ENCODE results near the gene CDH22. TPM values are rescaled to one million over a fixed set of nuclear protein-coding genes. Genes with fewer than 3 reads are reported as not detected.

Gene CDH22
- total and polyA plus RNA-seq, 2 donors (not counting 1 experiment from before 2014, with no cell fraction given): not detected

- TF ChIP-seq CTCF (IDR thresholded peaks at IDR 0.05): no peak
- no peak for TF ChIP-seq EZH2 (IDR thresholded peaks at IDR 0.05; ENCODE audit: borderline replicate concordance, insufficient read depth, low read depth, low read length, poor library complexity, severe bottlenecking)
- H3K9me3 Mint-ChIP-seq (ENCODE audit: insufficient read depth): no peaks in the 10 kb centered on the region
- DNase-seq: no peak
- no peak for ATAC-seq (ENCODE audit: low read depth)
- ChIA-PET POLR2A (no interaction called here), CTCF (no interaction called here)
- H3K27ac Mint-ChIP-seq: no peak overlapping the region
- no peaks in the 10 kb centered on the region for H3K4me1 ChIP-seq (ENCODE audit: control insufficient read depth in 2 of 2, insufficient read depth in 2 of 2, low read length in 2 of 2)
- H3K27me3 Mint-ChIP-seq: peaks cover 45% of the 10 kb centered on the region
- H2AFZ ChIP-seq (ENCODE audit: insufficient read depth, low read depth, low read length, poor library complexity, severe bottlenecking): no peak overlapping the region
- no peaks in the 10 kb centered on the region for H3K79me2 ChIP-seq (ENCODE audit: control insufficient read depth, insufficient read depth, low read length)
- peaks cover 8% of the 10 kb centered on the region for H3K4me1 Mint-ChIP-seq
- H3K9me3 ChIP-seq (ENCODE audit: control extremely low read depth in 1 of 3, control insufficient read depth in 2 of 3, insufficient read depth in 1 of 3, low read length in 2 of 3): no peaks in the 10 kb centered on the region
- no peaks in the 10 kb centered on the region for H3K36me3 ChIP-seq (replicated peaks in 1 of 2; ENCODE audit: control extremely low read depth in 1 of 2, control insufficient read depth in 1 of 2, extremely low read depth in 1 of 2, insufficient read depth in 2 of 2, low read length in 1 of 2)
- H3K4me3 ChIP-seq (ENCODE audit: control extremely low read depth in 1 of 5, extremely low read depth in 1 of 5, insufficient read depth in 1 of 5, low read depth in 2 of 5, low read length in 4 of 5): no peak overlapping the region
- H4K20me1 ChIP-seq (ENCODE audit: control insufficient read depth, insufficient read depth, low read length, poor library complexity, severe bottlenecking): no peaks in the 10 kb centered on the region
- no peak overlapping the region for H3K9ac ChIP-seq (ENCODE audit: low read length)
- H3K4me2 ChIP-seq (replicated peaks; ENCODE audit: low read depth, low read length, poor library complexity, severe bottlenecking): no peak overlapping the region
- intact Hi-C loops (cut with micrococcal nuclease): no loop called here
- H3K27me3 ChIP-seq (replicated peaks in 1 of 4; ENCODE audit: control extremely low read depth in 1 of 4, control insufficient read depth in 3 of 4, insufficient read depth in 4 of 4, low read length in 3 of 4): peaks cover 0 to 13% (median 6%) of the 10 kb centered on the region in 4 experiments
- no peak overlapping the region for H3K4me3 Mint-ChIP-seq
- H3K27ac ChIP-seq (ENCODE audit: low read length in 2 of 2): no peak overlapping the region
- WGBS (ENCODE audit: insufficient coverage): 86% methylated on average over 3 of the region's 8 CpGs
Observed at GRCh38 chr20:46204594-46205186, 103.6 kb downstream of the CDH22 start.

DNA sequence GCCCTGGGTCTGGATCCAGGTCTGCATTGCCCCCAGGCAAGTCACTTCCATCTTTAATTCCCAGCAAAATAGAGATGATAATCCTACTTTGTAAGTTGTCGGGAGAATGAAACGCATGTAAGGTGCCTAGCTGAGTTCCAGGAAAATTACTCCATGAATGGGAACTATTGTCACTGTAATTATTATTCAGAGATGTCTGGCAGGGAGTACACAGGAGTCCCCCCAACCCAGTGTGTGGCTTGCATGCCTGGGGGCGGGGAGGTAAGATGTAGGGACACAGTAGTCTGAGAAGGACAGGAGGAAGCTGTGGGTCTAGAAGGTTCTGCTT lies 104.8 kb downstream of the CDH22 start:
- DNase-seq (no peak), ATAC-seq (ENCODE audit: low read depth) (no peak)
- Histone ChIP-seq H2AFZ (ENCODE audit: insufficient read depth, low read depth, low read length, poor library complexity, severe bottlenecking) (no peak overlapping the region), H4K20me1 (ENCODE audit: control insufficient read depth, insufficient read depth, low read length, poor library complexity, severe bottlenecking) (no peaks in the 10 kb centered on the region), H3K9me3 (ENCODE audit: control extremely low read depth in 1 of 3, control insufficient read depth in 2 of 3, insufficient read depth in 1 of 3, low read length in 2 of 3) (peaks cover 0 to 7% (median 0%) of the 10 kb centered on the region in 3 donors), H3K4me1 (ENCODE audit: control insufficient read depth in 2 of 2, insufficient read depth in 2 of 2, low read length in 2 of 2) (no peaks in the 10 kb centered on the region), H3K79me2 (ENCODE audit: control insufficient read depth, insufficient read depth, low read length) (no peaks in the 10 kb centered on the region), H3K4me3 (ENCODE audit: control extremely low read depth in 1 of 5, extremely low read depth in 1 of 5, insufficient read depth in 1 of 5, low read depth in 2 of 5, low read length in 4 of 5) (no peak overlapping the region), H3K9ac (ENCODE audit: low read length) (no peak overlapping the region), H3K36me3 (replicated peaks in 1 of 2; ENCODE audit: control extremely low read depth in 1 of 2, control insufficient read depth in 1 of 2, extremely low read depth in 1 of 2, insufficient read depth in 2 of 2, low read length in 1 of 2) (no peaks in the 10 kb centered on the region), H3K4me2 (replicated peaks; ENCODE audit: low read depth, low read length, poor library complexity, severe bottlenecking) (no peak overlapping the region), H3K27me3 (replicated peaks in 1 of 4; ENCODE audit: control extremely low read depth in 1 of 4, control insufficient read depth in 3 of 4, insufficient read depth in 4 of 4, low read length in 3 of 4) (peaks cover 0 to 17% (median 6%) of the 10 kb centered on the region in 4 experiments), H3K27ac (ENCODE audit: low read length in 2 of 2) (no peak overlapping the region)
- H3K4me3 Mint-ChIP-seq: no peak overlapping the region
- intact Hi-C loops (cut with micrococcal nuclease): no loop called here
- peaks cover 8% of the 10 kb centered on the region for H3K4me1 Mint-ChIP-seq
- 100% methylated on average over 3 of the region's 3 CpGs for WGBS (ENCODE audit: insufficient coverage)
- ChIA-PET POLR2A (no interaction called here), CTCF (no interaction called here)
- no peak overlapping the region for H3K27ac Mint-ChIP-seq
- H3K27me3 Mint-ChIP-seq: peaks cover 48% of the 10 kb centered on the region
- no peaks in the 10 kb centered on the region for H3K9me3 Mint-ChIP-seq (ENCODE audit: insufficient read depth)
- TF ChIP-seq EZH2 (IDR thresholded peaks at IDR 0.05; ENCODE audit: borderline replicate concordance, insufficient read depth, low read depth, low read length, poor library complexity, severe bottlenecking) (no peak), CTCF (IDR thresholded peaks at IDR 0.05) (no peak)
